Activated CD8-positive, alpha-beta memory T cell treated with anti-CD3 and anti-CD28 coated beads for 1 hour (primary cell): ENCODE measurements around the gene TRNP1.
"Not testable (repeated sequence)": the region's sequence is repeated elsewhere in the genome, so short reads cannot be mapped to it uniquely, and the experiment has no call there.

Experiments
- DNase-seq, 2 donors: peaks; one replicate each; pipeline ENCODE4 v3.0.0-alpha.2; 2020; ENCODE audit warnings: low read depth in 1 of 2; ENCODE audit errors: extremely low read depth in 1 of 2

Gene TRNP1

GRCh38 chr1:26993237-26994019, at the start of gene TRNP1:
Gene TRNP1 (plus strand): TSS chr1:26993692. CDS start chr1:26993787, 95 bp downstream.
- DNase-seq, result peak; percentile 26 to 47

GRCh38 chr1:26945138-26945537, 48.4 kb upstream of the TRNP1 start:
- DNase-seq, result no peak

GRCh38 chr1:26945728-26946127, 47.8 kb upstream of the TRNP1 start:
- no peak for DNase-seq

GRCh38 chr1:26946270-26946669, 47.2 kb upstream of the TRNP1 start:
- no peak for DNase-seq

GRCh38 chr1:26948725-26949057, 44.8 kb upstream of the TRNP1 start:
- not testable (repeated sequence) for DNase-seq

GRCh38 chr1:26949266-26949925, 44.1 kb upstream of the TRNP1 start:
- no peak for DNase-seq

GRCh38 chr1:26949926-26950319, 43.6 kb upstream of the TRNP1 start:
- no peak for DNase-seq

GRCh38 chr1:26950602-26951001, 42.9 kb upstream of the TRNP1 start:
- DNase-seq, result no peak

- DNase-seq, result no peak
These were observed 42.3 kb upstream of the TRNP1 start for GRCh38 chr1:26951216-26951615.

GRCh38 chr1:26951821-26952497, 41.5 kb upstream of the TRNP1 start:
- no peak for DNase-seq

- no peak for DNase-seq
These were observed 40.1 kb upstream of the TRNP1 start for GRCh38 chr1:26953374-26953773.

GRCh38 chr1:26956321-26956720, 37.2 kb upstream of the TRNP1 start:
- DNase-seq, result no peak

- DNase-seq, result no peak
These were observed 36.2 kb upstream of the TRNP1 start for GRCh38 chr1:26957306-26957705.

GRCh38 chr1:26959270-26959669, 34.2 kb upstream of the TRNP1 start:
- no peak for DNase-seq

- DNase-seq, result peak; percentile 10 to 46
These were observed 33.5 kb upstream of the TRNP1 start, which contains the start of gene KDF1 for GRCh38 chr1:26959722-26960624. Gene KDF1 (minus strand): TSS chr1:26960468. CDS start chr1:26952380, 8,088 bp downstream.

- no peak for DNase-seq
These were observed 32.9 kb upstream of the TRNP1 start for GRCh38 chr1:26960625-26960966.

- DNase-seq, result no peak
These were observed 31.7 kb upstream of the TRNP1 start for GRCh38 chr1:26961826-26962225.

GRCh38 chr1:26965213-26965612, 28.3 kb upstream of the TRNP1 start:
- no peak for DNase-seq

- DNase-seq, result no peak
These were observed 27.9 kb upstream of the TRNP1 start for GRCh38 chr1:26965628-26966027.

- DNase-seq, result no peak
These were observed 22.7 kb upstream of the TRNP1 start for GRCh38 chr1:26970810-26971209.

GRCh38 chr1:26971590-26971989, 21.9 kb upstream of the TRNP1 start:
- no peak for DNase-seq
